Stimulated activated memory B cell treated with anti-CD40 and anti-IgM and Interleukin-4, amounts not matched to agents 10 μg/mL and 1 μg/mL and 100 μg/mL, for 72 hours (primary cell): Measurements from ENCODE around the gene SGK1.
"Not testable (repeated sequence)": the region's sequence is repeated elsewhere in the genome, so short reads cannot be mapped to it uniquely, and the experiment has no call there.

Experiments
- ATAC-seq: fragments of 150-1000 bp; cut with Tn5 transposase; 2 replicates; pipeline ENCODE4 v1.10.0; 2021
- H3K27ac Mint-ChIP-seq: one replicate; pipeline ENCODE4 v1.8.0; 2022; ENCODE audit warnings: mild to moderate bottlenecking, mixed read lengths
- H3K27me3 Mint-ChIP-seq: one replicate; pipeline ENCODE4 v1.8.0; 2022; ENCODE audit warnings: mixed read lengths
- H3K36me3 Mint-ChIP-seq: one replicate; pipeline ENCODE4 v1.8.0; 2022; ENCODE audit warnings: mixed read lengths
- H3K4me1 Mint-ChIP-seq: one replicate; pipeline ENCODE4 v1.8.0; 2022; ENCODE audit warnings: mixed read lengths
- H3K4me3 Mint-ChIP-seq: one replicate; pipeline ENCODE4 v1.8.0; 2022; ENCODE audit warnings: mild to moderate bottlenecking, moderate library complexity, mixed read lengths
- H3K9me3 Mint-ChIP-seq: one replicate; pipeline ENCODE4 v1.8.0; 2022; ENCODE audit warnings: mixed read lengths

SGK1 gene

GRCh38 chr6:134211297-134211696 is 106.6 kb downstream of the SGK1 start:
- Mint-ChIP-seq H3K27me3 (no peaks in the 10 kb centered on the region), H3K27ac (no peak overlapping the region), H3K9me3 (no peaks in the 10 kb centered on the region), H3K4me3 (no peak overlapping the region), H3K4me1 (peaks cover 13% of the 10 kb centered on the region), H3K36me3 (no peaks in the 10 kb centered on the region)
- no peak for ATAC-seq

DNA sequence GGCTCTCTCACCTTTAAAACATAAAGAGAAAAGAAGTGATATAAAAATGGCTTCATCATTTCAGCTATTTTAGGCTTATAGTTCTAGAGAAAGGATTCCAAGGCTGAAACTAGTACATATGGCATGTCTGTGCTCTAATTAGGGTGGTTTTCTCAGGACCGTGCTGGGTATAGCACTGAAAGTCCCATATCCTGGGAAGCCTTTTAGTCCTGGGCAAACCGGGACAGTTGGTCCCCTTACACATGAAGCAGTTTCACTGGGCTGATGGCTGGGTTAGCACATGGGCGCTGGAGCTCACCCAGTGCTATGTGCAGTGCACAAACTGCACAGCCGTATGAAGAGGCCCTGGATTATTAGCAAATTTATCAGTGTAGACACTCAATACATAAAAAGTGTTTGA is 110.5 kb downstream of the SGK1 start:
- peaks cover 6% of the 10 kb centered on the region for H3K36me3 Mint-ChIP-seq
- H3K27ac Mint-ChIP-seq: no peak overlapping the region
- ATAC-seq: no peak
- peaks cover 5% of the 10 kb centered on the region for H3K9me3 Mint-ChIP-seq
- no peak overlapping the region for H3K4me3 Mint-ChIP-seq
- H3K4me1 Mint-ChIP-seq: peaks cover 7% of the 10 kb centered on the region
- no peaks in the 10 kb centered on the region for H3K27me3 Mint-ChIP-seq

DNA sequence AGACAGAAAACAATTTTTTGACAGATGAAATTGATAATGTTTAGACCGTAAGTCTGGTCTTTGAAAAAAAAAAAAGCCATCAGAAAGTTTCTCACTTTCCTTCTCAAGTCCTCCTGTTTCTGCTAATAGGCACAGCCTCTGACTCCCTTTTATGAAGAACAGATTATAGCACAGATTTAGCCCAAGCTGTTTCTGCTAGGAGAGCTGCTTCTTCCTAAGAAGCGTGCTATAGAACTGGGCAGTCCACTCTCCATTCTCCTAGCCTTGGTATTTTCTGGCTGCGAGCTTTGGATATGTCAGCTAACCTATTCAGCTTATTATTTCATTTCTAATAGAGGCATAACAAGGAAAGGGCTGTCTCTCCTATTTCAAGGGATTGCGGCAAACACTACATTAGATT is 112.5 kb downstream of the SGK1 start:
- H3K27me3 Mint-ChIP-seq: no peaks in the 10 kb centered on the region
- peaks cover 8% of the 10 kb centered on the region for H3K4me1 Mint-ChIP-seq
- H3K27ac Mint-ChIP-seq: no peak overlapping the region
- no peak overlapping the region for H3K4me3 Mint-ChIP-seq
- H3K9me3 Mint-ChIP-seq: peaks cover 5% of the 10 kb centered on the region
- H3K36me3 Mint-ChIP-seq: peaks cover 6% of the 10 kb centered on the region
- ATAC-seq: no peak

- not testable (repeated sequence) for H3K27me3 Mint-ChIP-seq, H3K27ac Mint-ChIP-seq, H3K9me3 Mint-ChIP-seq, H3K36me3 Mint-ChIP-seq, H3K4me3 Mint-ChIP-seq, H3K4me1 Mint-ChIP-seq, ATAC-seq
These were observed 113.2 kb downstream of the SGK1 start for GRCh38 chr6:134204759-134205158.

DNA sequence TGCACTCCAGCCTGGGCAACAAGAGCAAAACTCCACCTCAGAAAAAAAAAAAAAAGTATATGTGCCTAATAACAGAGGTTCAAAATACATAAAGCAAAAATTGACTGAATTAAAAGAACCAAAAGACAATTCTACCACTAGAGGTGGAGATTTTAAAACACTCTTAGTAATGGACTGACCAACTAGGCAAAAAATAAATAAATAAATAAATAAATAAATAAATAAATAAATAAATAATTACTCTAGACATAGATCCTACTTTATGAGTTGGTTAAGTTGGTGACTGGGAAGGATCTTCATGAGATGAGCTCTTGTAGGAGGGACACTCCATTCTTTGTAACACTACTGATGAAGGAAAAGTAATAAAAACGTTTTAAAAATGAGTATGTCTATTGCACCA is 113.9 kb downstream of the SGK1 start:
- no peak overlapping the region for H3K4me3 Mint-ChIP-seq
- peaks cover 5% of the 10 kb centered on the region for H3K9me3 Mint-ChIP-seq
- H3K4me1 Mint-ChIP-seq: peaks cover 11% of the 10 kb centered on the region
- no peak for ATAC-seq
- H3K27ac Mint-ChIP-seq: no peak overlapping the region
- H3K36me3 Mint-ChIP-seq: peaks cover 6% of the 10 kb centered on the region
- H3K27me3 Mint-ChIP-seq: no peaks in the 10 kb centered on the region

DNA sequence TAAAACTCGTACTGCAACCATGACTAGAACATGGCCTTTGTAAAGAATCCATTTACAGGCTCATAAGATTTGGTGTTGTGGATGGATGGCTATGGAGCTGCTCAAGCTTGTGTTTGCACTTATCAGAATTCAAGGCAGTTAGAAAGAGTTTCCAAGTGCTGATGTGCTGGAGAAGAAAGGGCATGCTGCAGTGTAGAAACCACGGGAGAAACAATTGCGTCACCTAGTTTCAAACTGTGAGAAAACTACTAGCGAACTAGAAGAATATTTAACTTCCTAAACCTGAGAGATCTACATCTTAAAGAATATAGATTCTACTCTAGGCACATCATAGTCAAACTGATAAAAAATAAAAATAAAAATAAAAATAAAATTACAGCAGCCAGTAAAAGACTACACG is 116.2 kb downstream of the SGK1 start:
- Mint-ChIP-seq H3K36me3 (peaks cover 6% of the 10 kb centered on the region), H3K27me3 (no peaks in the 10 kb centered on the region), H3K4me1 (peaks cover 11% of the 10 kb centered on the region), H3K9me3 (peaks cover 5% of the 10 kb centered on the region), H3K27ac (no peak overlapping the region), H3K4me3 (no peak overlapping the region)
- ATAC-seq: no peak

DNA sequence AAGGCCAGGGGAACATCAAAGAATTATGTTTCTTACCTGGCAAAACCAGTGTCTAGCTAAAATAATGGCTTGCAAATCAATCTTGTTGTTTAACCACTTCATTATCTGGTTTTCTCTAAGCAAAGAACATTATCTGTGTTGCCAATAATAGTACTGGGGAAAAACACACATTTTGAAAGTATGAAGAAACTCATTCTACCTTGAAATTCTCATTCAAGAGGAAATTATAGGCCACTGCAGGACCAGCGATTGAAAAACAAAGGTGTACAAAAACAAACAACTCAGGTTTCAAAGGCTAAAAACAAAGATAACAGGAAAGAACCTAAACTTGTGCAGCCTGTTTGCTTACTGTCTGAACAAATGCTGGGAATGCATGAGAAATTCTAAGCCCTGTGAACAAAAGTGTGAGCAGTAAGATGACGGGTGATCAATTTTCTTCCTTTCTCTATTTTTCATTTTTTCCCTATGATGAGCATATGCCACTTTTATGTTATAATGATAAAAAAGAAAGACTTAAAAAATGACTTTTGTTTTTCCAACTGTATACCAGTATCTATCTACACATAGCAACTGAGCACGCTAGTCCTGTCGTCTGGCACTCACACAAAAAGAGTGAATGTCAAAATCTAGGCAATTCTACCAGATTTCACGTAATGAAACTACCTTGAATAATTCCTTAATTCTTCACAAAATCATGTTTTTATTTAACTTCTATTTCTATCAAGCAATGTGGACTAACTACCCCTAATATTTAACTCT is 117.9 kb downstream of the SGK1 start:
- no peak overlapping the region for H3K4me3 Mint-ChIP-seq
- peaks cover 11% of the 10 kb centered on the region for H3K4me1 Mint-ChIP-seq
- H3K36me3 Mint-ChIP-seq: peaks cover 5% of the 10 kb centered on the region
- H3K27me3 Mint-ChIP-seq: no peaks in the 10 kb centered on the region
- no peak overlapping the region for H3K27ac Mint-ChIP-seq
- no peak for ATAC-seq
- peaks cover 5% of the 10 kb centered on the region for H3K9me3 Mint-ChIP-seq

- Mint-ChIP-seq H3K36me3 (no peaks in the 10 kb centered on the region), H3K4me1 (peaks cover 11% of the 10 kb centered on the region), H3K27ac (no peak overlapping the region), H3K4me3 (no peak overlapping the region), H3K9me3 (no peaks in the 10 kb centered on the region), H3K27me3 (no peaks in the 10 kb centered on the region)
- ATAC-seq: no peak
These were observed 119.8 kb downstream of the SGK1 start for GRCh38 chr6:134198093-134198492.

DNA sequence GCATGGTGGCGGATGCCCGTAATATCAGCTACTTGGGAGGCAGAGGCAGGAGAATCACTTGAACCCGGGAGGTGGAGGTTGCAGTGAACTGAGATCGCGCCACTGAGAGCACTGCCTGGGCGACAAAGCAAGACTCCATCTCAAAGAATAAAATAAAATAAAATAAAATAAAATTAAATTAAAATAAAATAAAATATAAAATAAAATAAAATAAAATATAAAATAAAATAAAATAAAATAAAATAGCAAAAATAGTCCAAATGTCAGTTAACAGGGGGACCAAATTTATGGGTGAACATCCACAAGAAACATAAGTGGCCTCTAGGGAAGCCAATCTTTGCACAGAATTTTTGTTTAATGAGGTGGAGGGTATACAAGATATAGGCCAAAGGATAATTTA is 120.2 kb downstream of the SGK1 start:
- H3K27ac Mint-ChIP-seq, H3K27me3 Mint-ChIP-seq, H3K9me3 Mint-ChIP-seq, ATAC-seq, H3K4me3 Mint-ChIP-seq, H3K36me3 Mint-ChIP-seq: not testable (repeated sequence)
- H3K4me1 Mint-ChIP-seq: peaks cover 11% of the 10 kb centered on the region

DNA sequence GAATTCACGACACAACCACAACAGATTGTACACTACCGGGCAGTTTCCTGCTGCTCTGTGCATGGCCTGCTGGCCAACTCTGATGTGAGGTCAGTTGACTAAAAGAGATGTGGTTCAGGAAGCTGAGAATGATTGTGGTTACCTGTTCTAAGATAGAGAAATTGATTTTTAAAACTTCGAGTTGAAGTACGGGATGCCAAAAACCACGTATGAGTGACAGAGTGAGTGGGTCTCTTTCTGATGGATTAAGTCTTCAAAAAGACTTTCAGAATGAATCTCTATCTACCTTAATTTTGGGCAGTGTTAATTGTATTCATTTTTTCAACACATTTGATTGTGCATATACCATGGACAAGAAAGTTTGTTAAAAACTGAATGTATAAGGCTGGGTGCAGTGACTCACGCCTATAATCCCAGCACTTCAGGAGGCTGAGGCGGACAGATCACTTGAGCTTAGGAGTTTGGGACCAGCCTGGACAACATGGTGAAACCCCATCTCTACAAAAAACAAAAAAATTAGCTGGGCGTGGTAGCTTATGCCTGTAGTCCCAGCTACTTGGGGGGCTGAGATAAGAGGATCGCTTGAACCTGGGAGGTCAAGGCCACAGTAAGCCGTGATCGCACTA is 121.2 kb downstream of the SGK1 start:
- Mint-ChIP-seq H3K27ac (no peak overlapping the region), H3K4me3 (no peak overlapping the region), H3K9me3 (no peaks in the 10 kb centered on the region), H3K36me3 (no peaks in the 10 kb centered on the region), H3K4me1 (peaks cover 11% of the 10 kb centered on the region), H3K27me3 (no peaks in the 10 kb centered on the region)
- ATAC-seq: no peak

DNA sequence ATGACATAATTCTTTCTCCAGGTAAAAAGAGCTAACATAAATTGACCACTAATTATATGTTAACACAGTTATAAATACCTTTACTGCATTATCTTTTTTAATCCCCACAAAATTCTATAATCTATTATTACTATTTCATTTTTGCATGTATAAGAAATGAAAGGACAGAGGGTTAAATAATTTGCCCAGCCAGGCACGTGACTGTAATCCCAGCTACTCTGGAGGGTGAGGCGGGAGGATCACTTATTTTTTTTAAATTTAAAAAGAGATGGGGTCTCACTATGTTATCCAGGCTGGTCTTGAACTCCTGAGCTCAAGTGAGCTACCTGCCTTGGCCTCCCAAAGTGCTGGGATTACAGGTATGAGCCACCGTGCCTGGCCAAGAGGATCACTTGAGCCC is 121.9 kb downstream of the SGK1 start:
- Mint-ChIP-seq H3K36me3 (no peaks in the 10 kb centered on the region), H3K4me3 (no peak overlapping the region), H3K27me3 (no peaks in the 10 kb centered on the region), H3K9me3 (no peaks in the 10 kb centered on the region), H3K4me1 (peaks cover 16% of the 10 kb centered on the region), H3K27ac (no peak overlapping the region)
- ATAC-seq: no peak

DNA sequence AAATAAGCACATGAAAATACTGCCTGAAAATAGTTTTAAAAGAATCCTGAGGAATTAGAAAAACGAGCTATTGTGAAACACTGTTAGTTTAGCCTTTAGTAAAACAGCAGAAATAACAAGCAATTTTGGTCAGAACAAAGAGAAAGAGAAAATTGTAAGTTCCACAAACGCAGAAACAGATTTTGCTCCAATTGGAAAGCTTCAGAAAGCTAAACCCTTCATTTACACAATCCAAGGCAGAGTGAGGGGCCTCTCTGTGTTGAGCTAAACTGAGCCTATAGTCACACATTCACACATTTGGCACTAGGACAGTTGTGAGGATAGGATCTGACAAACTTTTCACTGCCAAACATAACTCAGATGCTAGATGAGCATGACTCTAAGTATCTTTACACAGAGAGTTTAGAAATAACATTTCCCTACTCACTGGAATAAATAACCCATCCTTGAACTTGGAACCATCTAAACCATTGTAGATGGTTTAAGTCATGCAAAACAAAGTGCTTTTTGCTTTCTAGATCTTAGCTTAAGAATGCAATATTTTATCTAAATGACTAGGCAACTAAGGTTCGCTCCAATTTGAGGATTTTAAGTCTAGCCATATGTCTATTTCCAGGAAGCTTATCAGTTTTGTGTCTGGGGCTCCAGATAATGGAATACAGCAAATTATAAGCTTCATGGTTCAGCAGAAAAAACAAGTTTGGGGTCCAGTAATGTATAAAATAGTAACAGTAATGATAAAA is 122.6 kb downstream of the SGK1 start:
- Mint-ChIP-seq H3K4me1 (peaks cover 17% of the 10 kb centered on the region), H3K36me3 (no peaks in the 10 kb centered on the region), H3K9me3 (no peaks in the 10 kb centered on the region), H3K4me3 (no peak overlapping the region), H3K27ac (no peak overlapping the region), H3K27me3 (no peaks in the 10 kb centered on the region)
- ATAC-seq: no peak

- no peak for ATAC-seq
- Mint-ChIP-seq H3K27ac (no peak overlapping the region), H3K9me3 (no peaks in the 10 kb centered on the region)
These were observed 124.1 kb downstream of the SGK1 start for GRCh38 chr6:134193536-134194498.

GRCh38 chr6:134192609-134193008 is 125.3 kb downstream of the SGK1 start:
- H3K4me1 Mint-ChIP-seq: peaks cover 15% of the 10 kb centered on the region
- H3K36me3 Mint-ChIP-seq, H3K27me3 Mint-ChIP-seq, H3K9me3 Mint-ChIP-seq, H3K27ac Mint-ChIP-seq, H3K4me3 Mint-ChIP-seq, ATAC-seq: not testable (repeated sequence)

More at GRCh38 chr6:134193536-134194498, 124.1 kb downstream of the SGK1 start:
- Mint-ChIP-seq H3K36me3 (no peaks in the 10 kb centered on the region), H3K4me3 (no peak overlapping the region), H3K27me3 (no peaks in the 10 kb centered on the region), H3K4me1 (peaks cover 15% of the 10 kb centered on the region)

GRCh38 chr6:134190883-134191282 is 127.0 kb downstream of the SGK1 start:
- Mint-ChIP-seq H3K4me1 (peaks cover 15% of the 10 kb centered on the region), H3K4me3 (no peak overlapping the region), H3K27ac (no peak overlapping the region), H3K9me3 (no peaks in the 10 kb centered on the region), H3K36me3 (no peaks in the 10 kb centered on the region), H3K27me3 (no peaks in the 10 kb centered on the region)
- no peak for ATAC-seq
